Ovary (tissue), 3 donors: ENCODE measurements around the gene DOK3.

Experiments
- POLR2A ChIP-seq: fragments of 450-650 bp; IDR thresholded peaks from one replicate; pipeline ENCODE4 v1.6.1; 2017; ENCODE audit warnings: antibody characterized with exemption, mild to moderate bottlenecking, moderate library complexity
- TF ChIP-seq, protein P1 (sequence below), 3 donors: fragments of 450-650 bp in 2 of 3; fragments of 200-600 bp in 1 of 3; IDR thresholded peaks; one replicate each; pipeline versions ENCODE4 v1.5.1 to v1.8.0; 2016 to 2022; ENCODE audit warnings: antibody characterized with exemption in 3 of 3, mild to moderate bottlenecking in 1 of 3
- donor health status: DM: no; HTN: no; CAD: no.

DNA sequence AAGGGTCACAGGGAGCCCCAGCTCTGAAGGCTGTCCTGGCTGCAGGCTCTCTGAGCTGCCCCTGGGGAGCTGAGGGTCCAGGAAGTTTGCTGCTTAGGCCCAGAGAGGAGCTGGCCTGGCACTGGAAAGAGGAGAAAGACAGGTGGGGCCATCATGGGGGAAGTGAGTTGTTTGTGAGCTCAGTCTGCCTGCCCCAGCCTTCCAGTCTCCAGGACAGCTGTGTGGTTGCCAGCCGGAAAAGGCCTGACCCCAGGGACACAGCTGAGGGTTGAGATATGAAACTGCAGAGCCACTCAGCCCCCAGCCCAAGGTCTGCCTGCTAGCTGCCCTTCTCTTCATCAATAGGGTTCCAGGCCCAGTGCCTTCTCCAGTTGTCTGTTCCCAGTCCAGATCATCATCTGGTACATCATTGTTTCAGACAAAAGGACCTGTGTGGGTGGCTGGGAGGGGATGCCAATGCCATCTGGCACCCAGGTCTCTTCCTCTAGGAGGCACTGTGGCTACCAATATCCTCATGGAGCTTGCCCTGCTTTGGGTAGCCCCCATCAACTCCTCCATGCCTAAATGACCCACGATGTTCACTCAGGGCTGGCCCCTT lies 11.4 kb upstream of the DOK3 start:
- TF ChIP-seq, protein P1, sequence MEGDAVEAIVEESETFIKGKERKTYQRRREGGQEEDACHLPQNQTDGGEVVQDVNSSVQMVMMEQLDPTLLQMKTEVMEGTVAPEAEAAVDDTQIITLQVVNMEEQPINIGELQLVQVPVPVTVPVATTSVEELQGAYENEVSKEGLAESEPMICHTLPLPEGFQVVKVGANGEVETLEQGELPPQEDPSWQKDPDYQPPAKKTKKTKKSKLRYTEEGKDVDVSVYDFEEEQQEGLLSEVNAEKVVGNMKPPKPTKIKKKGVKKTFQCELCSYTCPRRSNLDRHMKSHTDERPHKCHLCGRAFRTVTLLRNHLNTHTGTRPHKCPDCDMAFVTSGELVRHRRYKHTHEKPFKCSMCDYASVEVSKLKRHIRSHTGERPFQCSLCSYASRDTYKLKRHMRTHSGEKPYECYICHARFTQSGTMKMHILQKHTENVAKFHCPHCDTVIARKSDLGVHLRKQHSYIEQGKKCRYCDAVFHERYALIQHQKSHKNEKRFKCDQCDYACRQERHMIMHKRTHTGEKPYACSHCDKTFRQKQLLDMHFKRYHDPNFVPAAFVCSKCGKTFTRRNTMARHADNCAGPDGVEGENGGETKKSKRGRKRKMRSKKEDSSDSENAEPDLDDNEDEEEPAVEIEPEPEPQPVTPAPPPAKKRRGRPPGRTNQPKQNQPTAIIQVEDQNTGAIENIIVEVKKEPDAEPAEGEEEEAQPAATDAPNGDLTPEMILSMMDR (IDR thresholded peaks at IDR 0.05) = no peak
- TF ChIP-seq POLR2A = no peak
